OCI-M1 (cell line): ENCODE results near the gene JMY.

Source experiments
- DNase-seq: peaks from one replicate; lab custom pipeline; 2025; lab: John Stamatoyannopoulos, UW

JMY gene

GRCh38 chr5:79287907-79288306, 52.0 kb downstream of the JMY start:
- no peak for DNase-seq

GRCh38 chr5:79295029-79295428, 59.1 kb downstream of the JMY start:
- no peak for DNase-seq

GRCh38 chr5:79297661-79298060, 61.7 kb downstream of the JMY start:
- peak; percentile 79 for DNase-seq

GRCh38 chr5:79301046-79301712, 65.2 kb downstream of the JMY start:
- no peak for DNase-seq

GRCh38 chr5:79302454-79302853, 66.5 kb downstream of the JMY start:
- DNase-seq: no peak

GRCh38 chr5:79305706-79306105, 69.8 kb downstream of the JMY start:
- DNase-seq: no peak

- peak; percentile 48 for DNase-seq
Measured at GRCh38 chr5:79318935-79319614, 83.1 kb downstream of the JMY start.

- no peak for DNase-seq
Measured at GRCh38 chr5:79329453-79329852, 93.5 kb downstream of the JMY start.

- DNase-seq: no peak
Measured at GRCh38 chr5:79330071-79330470, 94.1 kb downstream of the JMY start.

GRCh38 chr5:79333852-79334557, 98.1 kb downstream of the JMY start:
- DNase-seq: no peak

- peak; percentile 33 for DNase-seq
Measured at GRCh38 chr5:79346420-79346824, 110.5 kb downstream of the JMY start.

- DNase-seq: no peak
Measured at GRCh38 chr5:79349047-79349446, 113.1 kb downstream of the JMY start.

- no peak for DNase-seq
Measured at GRCh38 chr5:79349881-79350280, 114.0 kb downstream of the JMY start.

- DNase-seq: no peak
Measured at GRCh38 chr5:79357398-79357797, 121.5 kb downstream of the JMY start.
